Measurements from ENCODE around the gene SLX9. TPM values are rescaled to one million over a fixed set of nuclear protein-coding genes. Genes with fewer than 3 reads are reported as not detected.

Gene SLX9
- total RNA-seq, 2 experiments from 2014 or later = 42.4 to 47.0 TPM

DNA sequence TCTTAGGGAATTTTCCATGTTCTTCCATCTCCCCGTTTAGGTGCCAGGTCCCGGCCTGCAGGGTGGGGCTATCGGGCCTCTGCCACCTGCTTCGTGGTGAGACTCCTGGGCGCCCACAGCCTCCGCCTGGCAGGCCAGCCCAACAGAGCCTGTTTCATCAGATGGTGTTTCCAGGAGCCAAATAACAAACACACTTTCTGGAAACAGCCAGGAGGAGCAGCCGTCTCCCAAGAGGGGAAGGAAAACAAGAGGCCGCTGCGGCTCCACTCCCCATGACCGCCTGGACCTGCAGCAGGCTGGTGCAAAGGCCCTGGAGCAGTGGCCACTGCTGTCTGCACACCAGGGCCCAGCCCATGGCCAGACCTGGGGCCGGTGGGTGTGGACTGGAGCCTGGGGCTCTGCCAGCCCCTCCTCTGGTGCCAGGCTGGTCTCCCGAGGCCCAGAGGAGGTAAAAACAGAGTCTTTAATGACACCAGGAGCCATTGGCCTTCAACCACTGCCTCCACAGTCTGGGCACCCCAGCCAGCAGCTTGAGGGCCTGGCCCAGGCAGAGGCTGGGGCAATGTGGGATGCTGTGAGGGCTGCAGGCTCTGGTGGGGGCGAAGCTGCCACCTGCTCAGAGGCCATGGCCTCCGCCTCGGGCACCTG, 55.0 kb downstream of the SLX9 start:
- ChIA-PET POLR2A (no interaction called here), CTCF (no interaction called here)
- Mint-ChIP-seq H3K4me3 (no peak overlapping the region), H3K4me1 (no peaks in the 10 kb centered on the region), H3K36me3 (ENCODE audit: low read depth) (no peaks in the 10 kb centered on the region), H3K27me3 (no peaks in the 10 kb centered on the region), H3K9me3 (no peaks in the 10 kb centered on the region), H3K27ac (no peak overlapping the region)
- DNase-seq = no peak

- POLR2A ChIA-PET = no interaction called here
- Mint-ChIP-seq H3K27me3 (no peaks in the 10 kb centered on the region), H3K36me3 (ENCODE audit: low read depth) (no peaks in the 10 kb centered on the region), H3K27ac (no peak overlapping the region), H3K4me3 (no peak overlapping the region), H3K9me3 (no peaks in the 10 kb centered on the region), H3K4me1 (no peaks in the 10 kb centered on the region)
- no peak for DNase-seq
- CTCF ChIA-PET = interaction anchor here (0.8 kb wide), 1 partner anchor 141 kb away, joined by 3 read pairs; no protein-coding TSS in a partner anchor
These were observed 55.6 kb downstream of the SLX9 start for GRCh38 chr21:44995343-44995941.

DNA sequence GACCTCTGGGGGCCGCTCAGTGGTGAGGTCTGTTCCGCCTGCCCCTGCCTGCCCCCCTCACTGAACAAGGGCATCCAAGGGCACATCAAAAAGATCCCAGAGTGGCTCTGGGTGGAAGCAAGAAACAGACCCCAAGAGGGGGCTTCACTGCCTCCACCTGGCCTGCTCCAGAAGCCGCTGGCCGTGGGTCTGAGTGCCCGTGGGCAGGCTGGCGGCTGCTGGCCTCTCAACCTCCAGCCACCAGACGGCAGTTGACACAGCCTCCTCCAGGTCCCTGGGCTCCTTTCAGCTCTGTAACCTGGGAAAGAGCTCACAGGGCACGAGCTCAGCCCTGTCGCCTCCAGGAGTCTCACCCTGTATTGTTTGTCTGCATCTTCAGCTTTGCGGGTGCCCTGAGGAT, 56.3 kb downstream of the SLX9 start:
- ChIA-PET CTCF (interaction anchor here (0.8 kb wide), 1 partner anchor 140 kb away, joined by 3 read pairs; no protein-coding TSS in a partner anchor), POLR2A (no interaction called here)
- H3K27ac Mint-ChIP-seq = no peak overlapping the region
- no peaks in the 10 kb centered on the region for H3K9me3 Mint-ChIP-seq
- H3K4me1 Mint-ChIP-seq = no peaks in the 10 kb centered on the region
- no peak overlapping the region for H3K4me3 Mint-ChIP-seq
- no peak for DNase-seq
- H3K27me3 Mint-ChIP-seq = no peaks in the 10 kb centered on the region
- H3K36me3 Mint-ChIP-seq (ENCODE audit: low read depth) = no peaks in the 10 kb centered on the region

GRCh38 chr21:44996501-44996921, 56.7 kb downstream of the SLX9 start:
- CTCF ChIA-PET = interaction anchor here (0.8 kb wide), 1 partner anchor 140 kb away, joined by 3 read pairs; no protein-coding TSS in a partner anchor
- Mint-ChIP-seq H3K27ac (no peak overlapping the region), H3K36me3 (ENCODE audit: low read depth) (no peaks in the 10 kb centered on the region), H3K4me1 (no peaks in the 10 kb centered on the region), H3K9me3 (no peaks in the 10 kb centered on the region), H3K27me3 (no peaks in the 10 kb centered on the region), H3K4me3 (no peak overlapping the region)
- no peak for DNase-seq
- POLR2A ChIA-PET = no interaction called here

DNA sequence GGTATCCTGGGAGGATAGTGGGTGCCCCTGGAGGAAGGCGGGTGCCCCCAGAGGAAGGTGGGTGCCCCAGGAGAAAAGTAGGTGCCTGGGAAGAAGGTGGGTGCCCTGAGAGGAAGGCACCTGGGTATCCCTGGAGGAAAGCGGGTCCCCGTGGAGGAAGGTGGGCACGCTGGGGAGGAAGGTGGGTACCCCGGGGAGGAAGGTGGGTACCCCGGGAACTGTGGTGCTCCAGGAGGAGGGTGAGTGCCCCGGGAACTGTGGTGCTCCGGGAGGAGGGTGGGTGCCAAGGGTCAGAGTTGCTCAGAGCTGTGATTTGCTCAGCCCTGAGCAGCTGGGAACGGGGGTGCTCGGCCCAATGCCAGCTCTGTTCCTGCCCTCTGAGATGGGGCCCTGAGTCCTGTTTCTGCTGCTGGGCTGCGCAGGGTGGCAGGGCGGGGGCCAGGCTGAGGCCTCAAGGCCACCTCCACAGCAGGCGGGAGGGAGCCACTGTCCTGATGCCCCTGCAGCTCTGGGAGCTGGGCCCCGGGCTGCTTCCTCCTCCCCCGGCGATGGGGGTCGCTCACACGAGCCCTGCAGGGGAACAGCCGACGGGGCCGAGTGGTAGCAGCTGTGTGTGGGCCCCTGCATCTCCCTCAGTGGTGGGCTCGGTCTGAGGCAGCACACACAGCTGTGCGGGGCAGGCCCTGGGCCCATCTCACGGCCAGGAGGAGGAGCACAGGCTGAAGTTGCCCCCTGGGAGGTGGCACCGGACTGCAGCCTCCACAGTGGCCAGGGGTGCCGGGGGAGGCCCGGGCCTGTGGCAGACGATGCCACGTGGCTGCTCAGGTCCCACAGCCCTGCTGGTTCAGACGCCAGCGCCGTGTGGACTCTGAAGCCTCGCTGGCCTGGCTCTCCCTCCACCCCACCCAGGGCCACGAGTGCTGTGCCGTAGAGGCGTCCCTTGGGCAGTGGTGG, 57.4 kb downstream of the SLX9 start:
- Mint-ChIP-seq H3K4me3 (no peak overlapping the region), H3K27ac (no peak overlapping the region), H3K27me3 (no peaks in the 10 kb centered on the region), H3K4me1 (no peaks in the 10 kb centered on the region), H3K36me3 (ENCODE audit: low read depth) (no peaks in the 10 kb centered on the region), H3K9me3 (no peaks in the 10 kb centered on the region)
- no peak for DNase-seq
- CTCF ChIA-PET = no interaction called here
- POLR2A ChIA-PET = no interaction called here

DNA sequence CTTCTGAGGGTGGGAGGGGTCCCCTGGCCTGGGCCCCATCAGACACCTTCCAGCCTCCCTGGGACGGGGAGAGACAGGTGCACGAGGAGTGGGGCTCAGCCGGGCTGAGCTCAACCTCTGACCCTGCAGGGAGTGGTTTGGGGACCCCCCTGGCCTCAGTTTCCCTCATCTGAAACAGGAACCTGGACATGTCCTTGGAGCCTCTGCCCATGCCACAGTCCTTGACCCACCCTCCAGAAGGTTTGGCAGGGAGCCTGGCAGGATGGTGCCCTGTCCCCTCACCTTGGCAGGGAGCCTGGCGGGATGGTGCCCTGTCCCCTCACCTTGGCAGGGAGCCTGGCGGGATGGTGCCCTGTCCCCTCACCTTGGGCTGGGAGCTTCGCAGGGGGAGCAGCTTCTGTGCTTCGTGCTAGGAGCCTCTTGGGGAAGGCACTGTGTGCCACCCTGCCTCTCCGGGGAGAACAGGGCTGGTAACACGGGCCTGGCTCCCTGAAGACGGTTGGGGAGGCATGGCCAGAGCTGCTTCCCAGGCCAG, 58.3 kb downstream of the SLX9 start:
- H3K4me1 Mint-ChIP-seq = no peaks in the 10 kb centered on the region
- H3K4me3 Mint-ChIP-seq = no peak overlapping the region
- no peaks in the 10 kb centered on the region for H3K9me3 Mint-ChIP-seq
- no peak overlapping the region for H3K27ac Mint-ChIP-seq
- CTCF ChIA-PET = no interaction called here
- POLR2A ChIA-PET = no interaction called here
- DNase-seq = no peak
- H3K36me3 Mint-ChIP-seq (ENCODE audit: low read depth) = no peaks in the 10 kb centered on the region
- no peaks in the 10 kb centered on the region for H3K27me3 Mint-ChIP-seq

DNA sequence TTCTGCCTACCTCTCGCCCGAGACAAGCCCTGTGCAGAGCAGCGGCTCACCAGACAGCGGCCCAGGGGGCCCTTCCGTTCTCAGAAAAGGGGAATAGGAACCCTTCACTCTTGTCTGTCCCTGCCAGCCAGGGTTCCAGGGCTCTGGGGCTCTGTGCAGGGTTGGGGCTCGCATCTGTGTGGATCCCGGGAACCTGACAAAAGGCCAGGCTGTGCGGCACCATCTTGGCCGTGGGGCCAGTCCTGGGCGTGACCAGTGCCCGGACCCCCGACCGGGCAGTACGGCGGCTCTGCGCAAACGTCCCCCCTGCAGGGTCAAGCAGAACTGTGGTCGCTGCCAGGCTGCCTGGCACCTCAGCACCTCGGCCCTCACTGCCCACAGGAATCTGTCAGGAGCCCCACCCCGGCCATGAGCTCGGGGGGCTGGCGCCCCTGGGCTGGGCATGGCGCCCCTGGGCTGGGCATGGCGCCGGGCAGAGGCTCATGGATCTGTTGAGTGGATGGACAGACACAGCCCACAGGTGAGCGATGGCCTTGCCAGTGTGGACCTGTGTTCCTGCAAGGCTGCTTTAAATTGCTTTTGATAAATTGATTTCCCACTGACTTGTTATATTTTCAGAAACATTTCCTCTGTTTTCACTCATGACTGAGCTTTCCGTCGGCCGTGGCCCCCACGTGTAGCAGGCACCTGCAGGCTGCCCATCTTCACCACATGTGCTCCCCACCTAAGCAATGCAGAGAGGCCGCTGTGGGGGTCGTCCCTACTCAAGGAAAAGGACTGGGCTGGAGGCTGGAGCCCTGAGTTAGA, 59.0 kb downstream of the SLX9 start:
- H3K4me3 Mint-ChIP-seq = no peak overlapping the region
- H3K36me3 Mint-ChIP-seq (ENCODE audit: low read depth) = no peaks in the 10 kb centered on the region
- H3K27ac Mint-ChIP-seq = no peak overlapping the region
- no peak for DNase-seq
- no peaks in the 10 kb centered on the region for H3K27me3 Mint-ChIP-seq
- no peaks in the 10 kb centered on the region for H3K9me3 Mint-ChIP-seq
- H3K4me1 Mint-ChIP-seq = no peaks in the 10 kb centered on the region
- POLR2A ChIA-PET = no interaction called here
- CTCF ChIA-PET = no interaction called here

GRCh38 chr21:44999428-44999971, 59.7 kb downstream of the SLX9 start:
- no peaks in the 10 kb centered on the region for H3K9me3 Mint-ChIP-seq
- POLR2A ChIA-PET = no interaction called here

DNA sequence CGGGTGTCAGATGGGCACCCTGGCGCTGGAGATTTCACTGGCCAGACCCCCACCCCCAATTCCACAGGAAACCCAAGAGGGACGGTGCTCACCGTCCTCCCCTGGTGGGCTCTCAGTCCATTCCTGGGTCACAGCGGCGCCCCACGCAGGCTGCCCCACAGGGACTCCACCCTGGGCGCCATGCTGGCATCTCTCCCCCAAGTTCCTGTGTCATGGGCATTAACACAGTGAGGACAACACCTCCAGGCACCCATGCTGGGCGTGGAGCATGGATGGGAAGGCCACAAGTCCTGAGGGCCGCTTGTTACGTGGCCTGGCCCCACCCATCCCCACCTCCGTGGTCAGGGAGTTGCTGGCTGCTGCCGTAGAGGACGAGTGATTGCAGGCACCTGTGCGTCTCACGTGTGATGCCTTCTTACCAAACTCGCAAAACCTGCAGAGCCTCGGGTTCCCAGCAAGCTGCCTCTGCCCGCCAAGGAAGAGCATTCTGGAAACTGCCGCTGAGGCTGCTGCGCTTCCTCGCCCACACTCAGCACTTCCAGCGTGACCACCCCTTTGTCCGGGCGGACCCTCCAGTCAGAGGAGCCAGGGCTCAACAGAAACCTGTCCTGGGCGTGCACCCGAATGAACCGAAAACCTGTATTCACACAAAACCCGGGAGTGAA, 60.3 kb downstream of the SLX9 start:
- no peak for DNase-seq
- Mint-ChIP-seq H3K36me3 (ENCODE audit: low read depth) (no peaks in the 10 kb centered on the region), H3K4me1 (peaks cover 4% of the 10 kb centered on the region), H3K9me3 (no peaks in the 10 kb centered on the region), H3K27ac (no peak overlapping the region), H3K4me3 (no peak overlapping the region), H3K27me3 (peaks cover 5% of the 10 kb centered on the region)
- CTCF ChIA-PET = no interaction called here
- POLR2A ChIA-PET = no interaction called here

More at GRCh38 chr21:44999428-44999971, 59.7 kb downstream of the SLX9 start:
- DNase-seq = no peak
- Mint-ChIP-seq H3K36me3 (ENCODE audit: low read depth) (no peaks in the 10 kb centered on the region), H3K4me3 (no peak overlapping the region), H3K27me3 (peaks cover under 1% of the 10 kb centered on the region), H3K4me1 (no peaks in the 10 kb centered on the region), H3K27ac (no peak overlapping the region)
- CTCF ChIA-PET = no interaction called here

DNA sequence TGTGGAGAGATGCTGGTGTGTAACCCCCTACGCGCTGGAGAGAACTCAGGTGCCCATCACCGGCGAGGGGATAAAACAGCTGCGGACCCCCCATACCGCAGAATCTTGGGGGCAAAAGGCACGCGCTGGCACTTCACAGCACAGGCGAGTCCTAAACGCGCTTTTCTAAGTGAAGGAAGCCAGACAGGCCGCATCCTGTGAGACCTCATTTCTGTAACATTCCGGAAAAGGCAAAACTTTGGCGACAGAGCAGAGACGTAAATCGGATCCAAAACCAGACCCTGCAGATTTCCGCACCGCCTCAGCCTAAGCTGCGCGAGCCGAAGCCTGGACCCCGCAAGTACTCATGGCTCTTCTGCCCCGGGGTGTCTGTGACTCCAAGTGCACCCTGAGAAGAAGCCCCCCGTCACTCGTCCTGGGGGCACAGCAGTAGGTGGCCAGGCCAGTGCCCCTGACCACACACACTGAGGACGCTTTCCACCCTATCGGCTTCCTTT, 60.9 kb downstream of the SLX9 start:
- Mint-ChIP-seq H3K4me3 (no peak overlapping the region), H3K27me3 (peaks cover 7% of the 10 kb centered on the region), H3K27ac (no peak overlapping the region), H3K36me3 (ENCODE audit: low read depth) (no peaks in the 10 kb centered on the region), H3K9me3 (no peaks in the 10 kb centered on the region), H3K4me1 (peaks cover 4% of the 10 kb centered on the region)
- no peak for DNase-seq
- POLR2A ChIA-PET = no interaction called here
- CTCF ChIA-PET = interaction anchor here (1.2 kb wide), 1 partner anchor 138 kb away, joined by 4 read pairs; no protein-coding TSS in a partner anchor

- POLR2A ChIA-PET = no interaction called here
- Mint-ChIP-seq H3K36me3 (ENCODE audit: low read depth) (no peaks in the 10 kb centered on the region), H3K27me3 (peaks cover 10% of the 10 kb centered on the region), H3K4me3 (no peak overlapping the region), H3K4me1 (peaks cover 4% of the 10 kb centered on the region), H3K9me3 (no peaks in the 10 kb centered on the region), H3K27ac (no peak overlapping the region)
- CTCF ChIA-PET = interaction anchor here (1.2 kb wide), 1 partner anchor 137 kb away, joined by 4 read pairs; no protein-coding TSS in a partner anchor
- no peak for DNase-seq
These were observed 61.6 kb downstream of the SLX9 start for GRCh38 chr21:45001134-45002095.

Measured in activated CD4-positive, alpha-beta memory T cell treated with anti-CD3 and anti-CD28 coated beads, Interleukin-2, amount 10 ng/mL, durations not matched to agents 7 days and 5 days (primary cell).